SIG-M5 treated with dmso at 0.1 percent for 504 hours (cell line): ENCODE data around the gene PLD3.
"Not testable (repeated sequence)": the region's sequence is repeated elsewhere in the genome, so short reads cannot be mapped to it uniquely, and the experiment has no call there.

Experiments used
- DNase-seq: peaks from one replicate; lab custom pipeline; 2025; ENCODE audit not compliant: unreplicated experiment; lab: John Stamatoyannopoulos, UW

Gene PLD3

GRCh38 chr19:40332669-40333068, 15.8 kb upstream of the PLD3 start:
- no peak for DNase-seq

GRCh38 chr19:40333083-40333482, 15.4 kb upstream of the PLD3 start:
- not testable (repeated sequence) for DNase-seq

- no peak for DNase-seq
Observed at GRCh38 chr19:40335101-40335500, 13.4 kb upstream of the PLD3 start.

GRCh38 chr19:40335855-40336600, 12.5 kb upstream of the PLD3 start:
- no peak for DNase-seq

DNA sequence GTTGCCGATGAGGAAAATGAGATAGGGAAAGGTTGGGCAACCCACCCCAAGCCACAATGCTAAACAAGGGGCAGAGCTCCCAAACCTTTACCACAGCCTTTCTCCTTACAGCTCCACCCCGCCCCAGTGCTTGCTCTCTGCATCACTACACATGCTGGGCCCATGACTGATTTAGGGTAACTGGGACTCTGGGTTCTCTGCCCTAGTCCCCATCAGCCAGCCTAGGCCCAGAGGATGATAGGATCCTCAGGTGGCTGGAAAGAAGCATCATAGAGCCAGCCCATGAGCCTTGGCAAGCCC, 11.9 kb upstream of the PLD3 start:
- DNase-seq, result no peak

DNA sequence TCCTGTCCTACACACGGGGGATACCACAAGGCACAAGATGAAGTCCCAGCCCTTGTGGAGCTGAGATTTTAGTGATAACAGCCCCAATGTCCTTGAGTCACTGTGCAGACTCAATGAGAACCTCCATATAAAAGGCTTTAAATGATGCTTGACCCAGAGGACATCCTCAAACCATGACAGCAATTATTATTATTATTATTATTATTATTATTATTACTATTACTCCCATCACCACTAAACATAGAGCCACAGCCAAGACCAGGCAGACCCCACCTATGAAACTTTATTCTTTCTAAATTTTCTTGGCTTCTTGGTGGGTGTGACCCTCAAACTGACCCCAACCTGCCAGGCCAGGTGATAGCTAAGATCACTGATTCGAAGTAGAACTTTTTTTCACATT, 11.4 kb upstream of the PLD3 start:
- no peak for DNase-seq

GRCh38 chr19:40337594-40337993, 10.9 kb upstream of the PLD3 start:
- DNase-seq, result no peak

DNA sequence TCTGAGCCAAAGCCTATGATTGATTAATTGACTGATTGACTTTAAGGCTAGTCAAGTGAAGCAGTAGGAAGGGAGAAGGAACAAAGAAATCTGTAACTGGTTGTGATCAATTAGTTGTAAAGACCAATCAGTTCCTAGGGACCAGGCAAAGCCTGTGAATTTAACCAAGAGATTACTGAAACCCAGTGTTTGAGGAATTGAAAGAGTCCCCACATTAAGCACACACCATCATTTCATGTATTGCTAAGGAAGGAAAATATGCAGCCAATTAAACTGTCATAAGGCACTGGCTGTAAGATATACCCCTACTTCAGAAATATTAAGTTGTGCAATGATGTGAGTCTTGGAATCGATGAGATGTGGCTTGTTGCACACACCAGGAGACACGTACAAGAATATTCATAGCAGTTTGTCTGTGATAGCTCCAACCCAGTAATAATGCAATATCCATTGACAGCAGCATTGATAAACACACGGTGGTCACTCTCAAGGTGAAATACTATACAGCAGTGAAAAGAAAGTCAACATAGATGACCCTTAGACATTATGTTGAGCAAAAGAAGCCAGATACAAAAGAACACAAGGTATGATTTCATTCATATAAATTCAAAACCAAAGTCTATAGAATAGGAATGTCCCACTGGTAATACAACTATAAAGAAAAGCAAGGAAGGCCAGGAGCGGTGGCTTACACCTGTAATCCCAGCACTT, 9.3 kb upstream of the PLD3 start:
- DNase-seq, result no peak

GRCh38 chr19:40341601-40342482, 6.7 kb upstream of the PLD3 start:
- DNase-seq, result no peak

DNA sequence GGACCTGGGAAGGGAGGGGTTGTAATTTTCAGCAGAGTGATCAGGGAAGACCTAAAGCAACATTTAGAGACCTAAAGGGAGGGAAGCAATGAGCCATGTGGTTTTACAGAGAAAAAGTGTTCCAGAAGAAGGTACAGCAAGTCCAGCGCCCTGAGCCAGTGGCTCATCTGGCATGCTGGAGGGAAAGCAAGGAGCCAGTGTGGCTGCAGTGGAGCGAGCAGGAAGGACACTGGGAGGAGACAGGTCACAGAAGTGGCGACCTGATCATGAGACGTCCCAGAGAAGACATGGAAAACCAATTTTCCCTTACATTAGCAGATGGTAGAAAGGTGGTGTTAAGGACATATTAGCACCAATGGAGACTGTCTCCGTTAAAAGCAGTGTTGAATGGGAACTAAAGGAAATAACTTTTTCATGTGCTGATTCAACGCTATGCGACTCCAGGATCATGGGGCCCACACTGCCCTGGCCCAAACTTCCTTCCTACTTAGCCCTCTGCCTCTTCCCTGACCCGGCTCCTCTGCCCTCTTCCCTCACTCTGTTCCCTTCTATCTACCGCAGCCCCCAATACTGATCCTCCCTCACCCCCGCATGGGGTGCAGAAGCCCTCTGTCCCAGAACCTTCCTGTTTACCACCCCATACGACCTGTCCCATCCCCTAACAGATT, 5.7 kb upstream of the PLD3 start:
- DNase-seq, result no peak

- peak; percentile 21 for DNase-seq
Observed at GRCh38 chr19:40344422-40344821, 4.1 kb upstream of the PLD3 start.

DNA sequence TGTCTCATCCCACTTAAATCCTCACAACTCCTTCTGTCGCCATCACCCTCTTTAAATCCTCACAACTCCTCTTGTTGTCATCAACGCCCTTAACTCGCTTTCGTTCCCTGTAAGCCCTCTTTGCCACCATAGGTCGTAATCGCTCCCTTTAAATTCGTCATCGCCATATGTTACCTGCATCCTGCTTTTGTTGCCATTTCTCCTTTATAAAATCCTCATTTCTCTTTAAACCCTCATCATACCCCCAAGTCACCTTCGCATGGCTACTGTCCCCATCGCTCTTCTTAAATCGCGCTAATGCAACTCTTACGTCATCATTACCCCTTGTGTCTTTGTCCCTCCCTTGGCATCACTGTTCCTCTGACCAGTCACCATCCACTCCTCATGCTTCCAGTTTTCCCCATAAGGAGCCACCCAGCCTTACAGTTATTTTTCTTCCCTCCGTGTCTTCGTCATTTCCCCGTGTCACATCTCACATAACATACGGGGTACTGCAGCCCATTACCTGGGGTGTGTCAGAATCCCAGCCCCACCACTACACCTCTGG, 539 bp downstream of the PLD3 start:
- peak; percentile 42 for DNase-seq

DNA sequence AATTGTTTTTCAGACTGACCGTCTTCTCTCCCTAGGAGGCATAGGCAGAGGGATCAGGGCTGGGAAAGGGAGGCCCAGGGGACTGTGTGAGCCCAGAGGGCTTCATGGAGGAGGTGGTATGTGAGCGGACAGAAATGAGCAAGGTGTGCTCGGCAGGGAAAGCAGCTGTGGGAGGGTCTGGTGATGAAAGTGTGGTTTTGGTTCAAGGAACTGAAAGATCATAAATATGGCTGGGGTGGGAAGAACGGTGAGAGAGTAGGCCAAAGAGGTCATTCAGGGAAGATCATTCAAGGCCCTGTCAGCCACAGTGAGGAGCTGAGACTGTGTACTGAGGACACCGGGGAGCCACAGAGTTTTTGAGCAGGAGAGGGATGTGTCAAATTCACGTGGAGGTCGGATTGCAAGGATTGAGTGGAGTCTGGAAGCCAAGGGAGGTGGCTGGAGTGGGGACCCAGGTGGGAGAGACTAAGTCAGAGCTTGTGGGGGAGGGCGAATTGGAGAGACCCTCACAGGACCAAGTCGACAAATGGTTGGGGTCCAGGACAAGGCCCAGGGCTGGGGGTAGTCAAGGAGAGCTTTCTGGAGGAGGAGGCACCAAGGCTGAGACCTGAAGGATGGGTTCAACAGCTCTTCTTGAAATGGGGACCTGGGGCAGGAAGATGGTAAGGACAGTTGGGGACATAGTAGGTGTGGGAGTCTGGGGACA, 7.6 kb downstream of the PLD3 start:
- DNase-seq, result no peak

DNA sequence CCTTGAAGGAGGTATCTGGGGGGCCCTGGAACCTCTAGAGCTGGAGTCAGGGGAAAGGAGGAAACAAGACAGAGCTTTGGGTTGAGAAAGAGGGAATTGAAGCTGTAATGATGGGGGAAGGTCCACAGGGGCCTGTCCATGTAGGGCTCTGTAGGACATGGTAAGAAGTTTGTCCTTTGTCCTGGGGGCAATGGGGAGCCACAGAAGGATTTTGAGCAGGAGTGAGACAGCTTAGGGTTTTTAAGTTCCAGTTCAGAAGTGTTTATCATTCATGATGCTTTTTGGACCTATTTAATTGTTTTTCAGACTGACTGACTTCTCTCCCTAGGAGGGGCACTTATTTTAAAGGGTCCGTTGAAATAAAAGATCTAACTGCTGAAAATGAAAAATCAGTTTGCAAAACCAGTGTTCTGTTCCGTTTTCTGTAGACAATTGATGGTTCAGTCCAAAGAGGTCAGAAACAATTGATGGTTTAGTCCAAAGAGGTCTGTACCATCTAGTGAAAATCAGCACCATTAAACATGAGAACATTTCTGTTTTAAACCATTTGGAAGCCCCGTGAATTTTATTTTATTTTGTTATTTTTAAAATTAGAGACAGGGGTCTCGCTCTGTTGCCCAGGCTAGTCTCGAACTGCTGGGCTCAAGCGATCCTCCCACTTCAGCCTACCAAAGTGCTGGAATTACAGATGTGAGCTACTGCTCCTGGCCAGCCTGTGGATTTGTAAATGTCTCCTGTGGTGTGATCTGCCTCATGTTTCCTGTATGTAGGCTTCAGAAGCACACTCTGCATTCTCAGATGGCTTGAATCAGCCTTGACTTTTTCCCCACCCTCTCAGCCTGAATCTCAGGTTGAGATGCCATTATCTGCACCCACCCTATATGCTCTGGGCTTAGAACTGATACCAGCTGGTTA, 8.4 kb downstream of the PLD3 start:
- DNase-seq, result no peak

DNA sequence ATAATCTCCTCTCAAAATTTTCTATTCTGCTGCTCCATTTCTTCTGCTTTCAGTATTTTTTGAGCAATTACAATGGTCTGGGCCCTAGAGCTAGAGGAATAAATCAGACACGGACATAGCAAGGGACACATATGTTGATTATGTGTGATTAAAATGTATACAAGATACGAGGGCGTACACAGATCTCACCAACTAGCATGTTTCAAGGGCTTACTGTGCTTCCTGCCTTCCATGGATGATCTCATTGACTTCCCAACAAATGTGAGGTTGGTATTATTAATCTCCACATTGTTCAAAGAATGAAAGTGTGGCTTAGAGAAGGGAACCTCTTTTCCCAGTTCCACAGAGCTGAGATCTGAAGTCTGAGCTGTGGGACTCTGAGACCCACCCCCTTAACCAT, 9.1 kb downstream of the PLD3 start:
- DNase-seq, result no peak

GRCh38 chr19:40358773-40359172, 10.3 kb downstream of the PLD3 start:
- peak; percentile 89 for DNase-seq

- DNase-seq, result no peak
Observed at GRCh38 chr19:40360020-40360707, 11.7 kb downstream of the PLD3 start.

DNA sequence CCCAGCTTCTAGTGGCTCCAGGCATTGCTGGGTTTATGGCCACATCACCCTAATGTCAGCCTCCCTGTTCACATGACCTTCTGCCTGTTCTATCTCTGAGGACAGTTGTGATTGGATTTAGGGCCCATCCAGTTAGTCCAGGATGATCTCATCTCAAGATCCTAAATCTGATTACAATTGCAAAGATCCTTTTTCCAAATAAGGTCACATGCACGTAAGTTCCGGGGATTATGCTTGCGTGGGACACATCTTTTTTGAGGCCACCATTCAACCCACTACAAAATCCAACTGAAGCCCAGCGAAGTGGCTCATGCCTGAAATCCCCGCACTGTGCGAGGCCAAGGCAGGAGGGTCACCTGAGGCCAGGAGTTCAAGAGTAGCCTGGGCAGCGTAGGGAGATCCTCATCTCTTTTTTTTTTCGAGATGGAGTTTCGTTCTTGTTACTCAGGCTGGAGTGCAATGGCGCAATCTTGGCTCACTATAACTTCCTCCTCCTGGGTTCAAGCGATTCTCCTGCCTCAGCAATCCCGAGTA, 12.3 kb downstream of the PLD3 start:
- peak; percentile 19 for DNase-seq

GRCh38 chr19:40362160-40362559, 13.7 kb downstream of the PLD3 start:
- no peak for DNase-seq
